SK-N-SH (cell line): ENCODE data around the gene PTPN2. TPM values are rescaled to one million over a fixed set of nuclear protein-coding genes. Genes with fewer than 3 reads are reported as not detected.

Source experiments
- CTCF ChIA-PET: fragments of 300-600, 350-600 bp; formaldehyde crosslinking; extraction: SDS; loops from one replicate; lab custom pipeline; 2021; lab: Yijun Ruan, JAX
- POLR2A ChIA-PET: fragments of 350-600 bp; sonication (Branson Sonifier 250); formaldehyde crosslinking; extraction: SDS; loops from one replicate; lab custom pipeline; 2020; ENCODE audit warnings: antibody characterized with exemption, inconsistent platforms; lab: Yijun Ruan, JAX
- DNase-seq: peaks from one replicate; pipeline ENCODE4 v3.0.0; 2012
- H2AFZ ChIP-seq: fragments of 200-600 bp; sonication (generic); 2 replicates; pipeline ENCODE4 v1.8.1; 2016; ENCODE audit warnings: antibody characterized with exemption, mild to moderate bottlenecking, low read depth
- H3F3A ChIP-seq: fragments of 200-600 bp; sonication (generic); replicated peaks from 2 replicates; pipeline ENCODE3; 2016; ENCODE audit warnings: antibody characterized with exemption, mild to moderate bottlenecking; ENCODE audit not compliant: insufficient read depth
- H3K27ac ChIP-seq, 2 experiments: fragments of 200-500 bp in 1 of 2; fragments of 200-600 bp in 1 of 2; sonication (Bioruptor generic) in 1 of 2; sonication (generic), shearing (Covaris generic) in 1 of 2; 2 replicates each; pipeline versions ENCODE4 v1.5.1 to v1.6.1; 2014 to 2016; ENCODE audit warnings: low read depth in 2 of 2, inconsistent platforms in 1 of 2, low read length in 1 of 2, mild to moderate bottlenecking in 1 of 2, mixed read lengths in 1 of 2
- H3K27me3 ChIP-seq: fragments of 200-600 bp; sonication (generic), shearing (Covaris generic); 2 replicates; pipeline ENCODE4 v1.6.1; 2016; ENCODE audit warnings: mixed run types; ENCODE audit not compliant: insufficient read depth
- H3K36me3 ChIP-seq, 2 experiments: fragments of 200-500 bp in 1 of 2; fragments of 200-600 bp in 1 of 2; sonication (Bioruptor generic) in 1 of 2; sonication (generic) in 1 of 2; replicated peaks in 1 of 2; 2 replicates each; pipeline versions ENCODE3 to v1.5.1; 2014 to 2016; ENCODE audit warnings: low read length in 1 of 2, mild to moderate bottlenecking in 1 of 2; ENCODE audit not compliant: insufficient read depth in 2 of 2, control insufficient read depth in 1 of 2
- H3K4me1 ChIP-seq, 2 experiments: fragments of 200-500 bp in 1 of 2; fragments of 200-600 bp in 1 of 2; sonication (Bioruptor generic) in 1 of 2; sonication (generic), shearing (Covaris generic) in 1 of 2; 2 replicates each; pipeline versions ENCODE4 v1.5.1 to v1.6.1; 2014 to 2016; ENCODE audit warnings: low read depth in 1 of 2, low read length in 1 of 2, mixed run types in 1 of 2; ENCODE audit not compliant: insufficient read depth in 2 of 2, control insufficient read depth in 1 of 2
- H3K4me2 ChIP-seq: fragments of 200-600 bp; sonication (generic), shearing (Covaris generic); 2 replicates; pipeline ENCODE4 v1.6.1; 2017; ENCODE audit warnings: mixed run types
- H3K4me3 ChIP-seq, 2 experiments: fragments of 200-500 bp in 1 of 2; fragments of 200-600 bp in 1 of 2; sonication (Bioruptor generic) in 1 of 2; sonication (generic), shearing (Covaris generic) in 1 of 2; 2 replicates each; pipeline versions ENCODE4 v1.5.1 to v1.8.1; 2014 to 2016; ENCODE audit warnings: low read depth in 2 of 2, inconsistent platforms in 1 of 2, low read length in 1 of 2, mild to moderate bottlenecking in 1 of 2, mixed read lengths in 1 of 2, moderate library complexity in 1 of 2
- H3K79me2 ChIP-seq: fragments of 200-600 bp; sonication (generic); 2 replicates; pipeline ENCODE4 v1.8.1; 2017; ENCODE audit warnings: mild to moderate bottlenecking; ENCODE audit not compliant: insufficient read depth
- H3K9ac ChIP-seq: fragments of 200-600 bp; sonication (generic); 2 replicates; pipeline ENCODE4 v1.6.1; 2017; ENCODE audit warnings: mixed run types
- H3K9me2 ChIP-seq: fragments of 200-600 bp; sonication (generic); 2 replicates; pipeline ENCODE4 v1.6.1; 2017; ENCODE audit warnings: mixed run types
- H3K9me3 ChIP-seq: fragments of 200-600 bp; sonication (generic); 2 replicates; pipeline ENCODE4 v1.6.1; 2017; ENCODE audit warnings: mixed run types, mild to moderate bottlenecking, moderate library complexity
- H4K20me1 ChIP-seq: fragments of 200-600 bp; sonication (generic); 2 replicates; pipeline ENCODE4 v1.6.1; 2017; ENCODE audit warnings: mild to moderate bottlenecking, mixed run types; ENCODE audit not compliant: insufficient read depth
- CTCF ChIP-seq: fragments of 200-600 bp; sonication (generic); IDR thresholded peaks from 2 replicates; pipeline ENCODE4 v1.6.1; 2017; ENCODE audit warnings: antibody characterized with exemption, mild to moderate bottlenecking, moderate library complexity
- ELF1 ChIP-seq: IDR thresholded peaks from 2 replicates; pipeline ENCODE4 v1.4.0; 2012
- EZH2phosphoT487 ChIP-seq: fragments of 200-600 bp; sonication (generic); IDR thresholded peaks from 2 replicates; pipeline ENCODE4 v1.6.1; 2017; ENCODE audit warnings: low read depth, mixed run types, mild to moderate bottlenecking, antibody characterized with exemption, moderate library complexity, borderline replicate concordance
- FOSL2 ChIP-seq: IDR thresholded peaks from 2 replicates; pipeline ENCODE4 v1.4.0; 2012; ENCODE audit warnings: low read depth, mild to moderate bottlenecking, moderate library complexity, borderline replicate concordance
- FOXJ3 ChIP-seq: sonication (generic); formaldehyde crosslinking; IDR thresholded peaks from 2 replicates; pipeline ENCODE4 v1.5.1; 2020; ENCODE audit warnings: mild to moderate bottlenecking, missing genetic modification reagents
- FOXM1 ChIP-seq: IDR thresholded peaks from 2 replicates; pipeline ENCODE4 v1.4.0; 2012; ENCODE audit warnings: low read depth, mild to moderate bottlenecking
- GABPA ChIP-seq: IDR thresholded peaks from 2 replicates; pipeline ENCODE4 v1.4.0; 2012; ENCODE audit warnings: low read depth, mild to moderate bottlenecking
- GATA2 ChIP-seq: sonication (generic); formaldehyde crosslinking; IDR thresholded peaks from 2 replicates; pipeline ENCODE4 v1.5.0; 2020; ENCODE audit warnings: mild to moderate bottlenecking, missing genetic modification reagents
- IRF3 ChIP-seq: fragments of 150-350 bp; IDR thresholded peaks from 2 replicates; pipeline ENCODE4 v1.6.1; 2016; ENCODE audit warnings: mild to moderate bottlenecking, low read depth, low read length
- JUND ChIP-seq: IDR thresholded peaks from 2 replicates; pipeline ENCODE4 v1.4.0; 2012
- MAX ChIP-seq: IDR thresholded peaks from 2 replicates; pipeline ENCODE4 v1.4.0; 2012; ENCODE audit warnings: low read depth
- MXI1 ChIP-seq: IDR thresholded peaks from 2 replicates; pipeline ENCODE4 v1.6.1; 2012; ENCODE audit warnings: mild to moderate bottlenecking, low read depth, low read length, improper control_type of control experiment
- NFIC ChIP-seq: IDR thresholded peaks from 2 replicates; pipeline ENCODE4 v1.4.0; 2012; ENCODE audit warnings: borderline replicate concordance
- RFX5 ChIP-seq: IDR thresholded peaks from 2 replicates; pipeline ENCODE4 v1.6.1; 2012; ENCODE audit warnings: mild to moderate bottlenecking, improper control_type of control experiment, low read length
- SIN3A ChIP-seq: IDR thresholded peaks from 2 replicates; pipeline ENCODE4 v1.6.1; 2012; ENCODE audit warnings: low read depth, mild to moderate bottlenecking, low read length, moderate library complexity, borderline replicate concordance
- TEAD4 ChIP-seq: IDR thresholded peaks from 2 replicates; pipeline ENCODE4 v1.4.0; 2012; ENCODE audit warnings: mild to moderate bottlenecking, borderline replicate concordance; ENCODE audit not compliant: insufficient read depth
- USF2 ChIP-seq: fragments of 150-350 bp; IDR thresholded peaks from 2 replicates; pipeline ENCODE4 v1.6.1; 2017; ENCODE audit warnings: antibody characterized with exemption, low read length, low read depth, borderline replicate concordance
- YY1 ChIP-seq: IDR thresholded peaks from 2 replicates; pipeline ENCODE4 v1.4.0; 2012; ENCODE audit warnings: low read depth, mild to moderate bottlenecking
- WGBS: methylation state at CpG from one replicate; pipeline ENCODE4 v1.1.6; 2017; ENCODE audit warnings: low lambda C conversion rate; 5-methylcytosine and 5-hydroxymethylcytosine counted together
- polyA plus RNA-seq, 3 experiments: library from polyadenylated mRNA; depleted of rRNA; stranded (reverse); fragments of >200 nt; gene quantifications; 2 replicates each; pipeline ENCODE4 v1.2.3, GENCODE V29; 2012

PTPN2 gene
- polyA plus RNA-seq, 1 of the 3 experiments (the other 2 are of a cell fraction): 11.2 TPM

GRCh38 chr18:12818243-12818642 lies 65.8 kb downstream of the PTPN2 start:
- no peaks in the 10 kb centered on the region for H3K79me2 ChIP-seq
- DNase-seq: no peak
- H3K4me1 ChIP-seq: peaks cover 0 to 6% of the 10 kb centered on the region in 2 experiments; a peak in 1 of 4 replicates
- no peaks in the 10 kb centered on the region for H3K9me3 ChIP-seq
- no peaks in the 10 kb centered on the region for H3K27me3 ChIP-seq
- H3K9ac ChIP-seq: no peak overlapping the region
- no peaks in the 10 kb centered on the region for H3K9me2 ChIP-seq
- no peak overlapping the region for H3K4me3 ChIP-seq
- H4K20me1 ChIP-seq: no peaks in the 10 kb centered on the region
- CTCF ChIA-PET: interaction anchor here (1.1 to 1.8 kb wide), 2 partner anchors 76 to 116 kb away, joined by 3 to 5 read pairs; no protein-coding TSS in a partner anchor
- WGBS: 94% methylated on average over 3 of the region's 3 CpGs
- H3K4me2 ChIP-seq: no peak overlapping the region
- POLR2A ChIA-PET: no interaction called here
- no peak overlapping the region for H3K27ac ChIP-seq
- H3K36me3 ChIP-seq: peaks cover 8 to 25% of the 10 kb centered on the region in 2 experiments
- peaks cover 3% of the 10 kb centered on the region for H3F3A ChIP-seq
- no peak overlapping the region for H2AFZ ChIP-seq
- no peak for TF ChIP-seq TEAD4
- TF ChIP-seq MAX: no peak
- TF ChIP-seq RFX5: no peak
- no peak for TF ChIP-seq EZH2phosphoT487
- TF ChIP-seq CTCF: no peak
- TF ChIP-seq JUND: no peak
- no peak for TF ChIP-seq USF2
- no peak for TF ChIP-seq GABPA
- TF ChIP-seq MXI1: no peak
- TF ChIP-seq NFIC: no peak
- no peak for TF ChIP-seq ELF1
- no peak for TF ChIP-seq YY1
- TF ChIP-seq IRF3: no peak
- TF ChIP-seq FOSL2: no peak
- no peak for TF ChIP-seq FOXJ3 (CRISPR knock-in tag)
- no peak for TF ChIP-seq FOXM1
- TF ChIP-seq GATA2: no peak
- TF ChIP-seq SIN3A: no peak
